Peyer's patch (tissue), 4 donors: ENCODE data around the gene EIPR1. TPM values are rescaled to one million over a fixed set of nuclear protein-coding genes. Genes with fewer than 3 reads are reported as not detected.

Experiments used
- DNase-seq, 3 donors: peaks; one replicate each; pipeline ENCODE4 v3.0.0-alpha.2; 2017 to 2019
- H3K27ac ChIP-seq, 4 donors: fragments of 200-600 bp; sonication (generic); one replicate each; pipeline ENCODE4 v1.5.1; 2016 to 2019
- H3K27me3 ChIP-seq, 2 donors: fragments of 200-600 bp; sonication (generic); one replicate each; pipeline ENCODE4 v1.5.1; 2019
- H3K36me3 ChIP-seq, 3 donors: fragments of 200-600 bp; sonication (generic); one replicate each; pipeline ENCODE4 v1.5.1; 2016 to 2019
- H3K4me1 ChIP-seq, 4 donors: fragments of 200-600 bp; sonication (generic); one replicate each; pipeline ENCODE4 v1.5.1; 2016 to 2019
- H3K4me3 ChIP-seq, 4 donors: fragments of 200-600 bp; sonication (generic); 1 replicate in 3 of 4; 2 replicates in 1 of 4; pipeline ENCODE4 v1.5.1; 2016 to 2019; ENCODE audit warnings: mild to moderate bottlenecking in 1 of 4
- H3K9me3 ChIP-seq, 4 donors: fragments of 200-600 bp; sonication (generic); one replicate each; pipeline ENCODE4 v1.5.1; 2016 to 2019; ENCODE audit warnings: mild to moderate bottlenecking in 1 of 4
- CTCF ChIP-seq, 6 experiments: fragments of 450-650 bp in 4 of 6; fragments of 200-600 bp in 2 of 6; sonication (generic) in 1 of 6; IDR thresholded peaks; one replicate each; pipeline ENCODE4 v1.5.1; 2017 to 2019; ENCODE audit warnings: antibody characterized with exemption in 6 of 6, mild to moderate bottlenecking in 3 of 6, moderate library complexity in 1 of 6
- POLR2A ChIP-seq, 2 donors: fragments of 450-650 bp; IDR thresholded peaks; one replicate each; pipeline ENCODE4 v1.5.1; 2017; ENCODE audit warnings: antibody characterized with exemption in 2 of 2, mild to moderate bottlenecking in 2 of 2, moderate library complexity in 2 of 2
- total RNA-seq, 4 donors: library from RNA; depleted of rRNA; stranded (reverse); fragments of >200 nt; gene quantifications; one replicate each; pipeline ENCODE4 v1.1.0, GENCODE V29; 2016

EIPR1 gene
- total RNA-seq, 4 donors from 2014 or later: 23.4 to 94.1 (median 36.2) TPM

- Histone ChIP-seq H3K36me3 (no peaks in the 10 kb centered on the region), H3K4me1 (no peaks in the 10 kb centered on the region), H3K27me3 (no peaks in the 10 kb centered on the region), H3K9me3 (no peaks in the 10 kb centered on the region), H3K27ac (peak overlapping the region in 1 of 4 donors; percentile 19), H3K4me3 (no peak overlapping the region)
- TF ChIP-seq POLR2A (IDR thresholded peaks at IDR 0.05): no peak
- no peak for TF ChIP-seq CTCF (IDR thresholded peaks at IDR 0.05)
- peak in 2 of 3 donors; percentile 41 to 53 for DNase-seq
Observed at GRCh38 chr2:3223080-3223923, 154.3 kb downstream of the EIPR1 start.

GRCh38 chr2:3222636-3223035 lies 155.0 kb downstream of the EIPR1 start:
- no peak for DNase-seq
- H3K4me3 ChIP-seq: no peak overlapping the region
- H3K36me3 ChIP-seq: no peaks in the 10 kb centered on the region
- H3K27me3 ChIP-seq: no peaks in the 10 kb centered on the region
- no peaks in the 10 kb centered on the region for H3K4me1 ChIP-seq
- TF ChIP-seq POLR2A (IDR thresholded peaks at IDR 0.05) (no peak), CTCF (IDR thresholded peaks at IDR 0.05) (no peak)
- H3K9me3 ChIP-seq: no peaks in the 10 kb centered on the region
- H3K27ac ChIP-seq: peak overlapping the region in 2 of 4 donors; percentile 19 to 26

GRCh38 chr2:3219536-3219935 lies 158.1 kb downstream of the EIPR1 start:
- H3K9me3 ChIP-seq: no peaks in the 10 kb centered on the region
- H3K36me3 ChIP-seq: no peaks in the 10 kb centered on the region
- DNase-seq: no peak
- H3K4me3 ChIP-seq: no peak overlapping the region
- no peaks in the 10 kb centered on the region for H3K27me3 ChIP-seq
- H3K4me1 ChIP-seq: no peaks in the 10 kb centered on the region
- H3K27ac ChIP-seq: no peak overlapping the region
- TF ChIP-seq POLR2A (IDR thresholded peaks at IDR 0.05): no peak
- TF ChIP-seq CTCF (IDR thresholded peaks at IDR 0.05): no peak

GRCh38 chr2:3217646-3218045 lies 160.0 kb downstream of the EIPR1 start:
- TF ChIP-seq POLR2A (IDR thresholded peaks at IDR 0.05): no peak
- no peak for TF ChIP-seq CTCF (IDR thresholded peaks at IDR 0.05)
- Histone ChIP-seq H3K4me1 (no peaks in the 10 kb centered on the region), H3K9me3 (no peaks in the 10 kb centered on the region), H3K36me3 (peaks cover 0 to 7% (median 0%) of the 10 kb centered on the region in 3 donors), H3K27me3 (no peaks in the 10 kb centered on the region), H3K27ac (no peak overlapping the region), H3K4me3 (no peak overlapping the region)
- DNase-seq: no peak

- no peak for TF ChIP-seq POLR2A (IDR thresholded peaks at IDR 0.05)
- TF ChIP-seq CTCF (IDR thresholded peaks at IDR 0.05): no peak
Observed at GRCh38 chr2:3216841-3217495, 160.7 kb downstream of the EIPR1 start.

More at GRCh38 chr2:3216841-3217495, 160.7 kb downstream of the EIPR1 start:
- no peak for DNase-seq
- Histone ChIP-seq H3K4me1 (no peaks in the 10 kb centered on the region), H3K9me3 (no peaks in the 10 kb centered on the region), H3K4me3 (no peak overlapping the region), H3K27me3 (no peaks in the 10 kb centered on the region), H3K27ac (no peak overlapping the region), H3K36me3 (peaks cover 0 to 7% (median 0%) of the 10 kb centered on the region in 3 donors)
